IMR-90 (cell line): ENCODE results near the gene CACUL1. TPM values are rescaled to one million over a fixed set of nuclear protein-coding genes. Genes with fewer than 3 reads are reported as not detected.

Experiments used
- ATAC-seq: fragments of 200-7000 bp; cut with Tn5 transposase; 2 replicates; pipeline ENCODE4 v1.9.1; 2020; ENCODE audit warnings: low read depth, mild to moderate bottlenecking, moderate library complexity
- BruUV-seq: library from RNA; stranded (reverse); fragments of 400-500 nt; replicated peaks from 2 replicates; lab custom pipeline; 2021; lab: Mats Ljungman, UMichigan
- CTCF ChIA-PET: fragments of 300-600 bp; formaldehyde crosslinking; extraction: SDS; loops from one replicate; lab custom pipeline; 2021; ENCODE audit warnings: antibody characterized with exemption; lab: Yijun Ruan, JAX
- POLR2A ChIA-PET: fragments of 300-600 bp; sonication (Branson Sonifier 250); formaldehyde crosslinking; loops from one replicate; lab custom pipeline; 2022; ENCODE audit warnings: antibody characterized with exemption; ENCODE audit not compliant: unreplicated experiment; lab: Charles Lee
- DNase-seq: peaks from one replicate; pipeline ENCODE4 v3.0.0; 2013
- H2AFZ ChIP-seq: replicated peaks from 2 replicates; pipeline ENCODE3; 2013; ENCODE audit warnings: low read length, mild to moderate bottlenecking; ENCODE audit not compliant: poor library complexity
- H2AK5ac ChIP-seq: 2 replicates; pipeline ENCODE4 v1.6.1; 2013; ENCODE audit warnings: low read depth, low read length, inconsistent platforms
- H2AK9ac ChIP-seq: replicated peaks from 2 replicates; pipeline ENCODE3; 2013; ENCODE audit warnings: mild to moderate bottlenecking, low read depth, low read length, moderate library complexity; ENCODE audit not compliant: poor library complexity
- H2BK120ac ChIP-seq: 2 replicates; pipeline ENCODE4 v1.6.1; 2013; ENCODE audit warnings: low read depth, low read length, inconsistent platforms
- H2BK15ac ChIP-seq: 3 replicates; pipeline ENCODE4 v1.6.1; 2013; ENCODE audit warnings: low read depth, low read length, inconsistent platforms
- H2BK20ac ChIP-seq: 2 replicates; pipeline ENCODE4 v1.6.1; 2013; ENCODE audit warnings: low read depth, mild to moderate bottlenecking, inconsistent platforms, low read length, moderate library complexity
- H2BK5ac ChIP-seq: 2 replicates; pipeline ENCODE4 v1.6.1; 2013; ENCODE audit warnings: mild to moderate bottlenecking, low read depth, low read length, inconsistent platforms; ENCODE audit not compliant: poor library complexity, severe bottlenecking
- H3K14ac ChIP-seq: replicated peaks from 2 replicates; pipeline ENCODE4 v1.6.1; 2013; ENCODE audit warnings: low read depth, low read length, inconsistent platforms
- H3K18ac ChIP-seq: 2 replicates; pipeline ENCODE4 v1.6.1; 2013; ENCODE audit warnings: low read depth, low read length, control low read depth
- H3K23ac ChIP-seq: 2 replicates; pipeline ENCODE4 v1.6.1; 2013; ENCODE audit warnings: low read depth, low read length, inconsistent platforms
- H3K27ac ChIP-seq: 2 replicates; pipeline ENCODE4 v1.5.1; 2013; ENCODE audit warnings: mild to moderate bottlenecking, control low read depth, low read length; ENCODE audit not compliant: insufficient read depth
- H3K27me3 ChIP-seq: 2 replicates; pipeline ENCODE4 v1.6.1; 2013; ENCODE audit warnings: low read length; ENCODE audit not compliant: control insufficient read depth, insufficient read depth
- H3K36me3 ChIP-seq: 2 replicates; pipeline ENCODE4 v1.6.1; 2013; ENCODE audit warnings: low read length, mixed read lengths; ENCODE audit not compliant: control insufficient read depth, insufficient read depth
- H3K4ac ChIP-seq: 2 replicates; pipeline ENCODE4 v1.6.1; 2013; ENCODE audit warnings: low read depth, low read length, inconsistent platforms
- H3K4me1 ChIP-seq: 2 replicates; pipeline ENCODE4 v1.6.1; 2013; ENCODE audit warnings: low read length, mixed read lengths; ENCODE audit not compliant: control insufficient read depth, insufficient read depth
- H3K4me2 ChIP-seq: 2 replicates; pipeline ENCODE4 v1.6.1; 2013; ENCODE audit warnings: low read depth, mild to moderate bottlenecking, control low read depth, low read length, moderate library complexity
- H3K4me3 ChIP-seq: 2 replicates; pipeline ENCODE4 v1.5.1; 2013; ENCODE audit warnings: low read depth, mild to moderate bottlenecking, control low read depth, low read length, moderate library complexity; ENCODE audit not compliant: insufficient read depth
- H3K56ac ChIP-seq: 2 replicates; pipeline ENCODE4 v1.6.1; 2013; ENCODE audit warnings: low read length, inconsistent platforms; ENCODE audit not compliant: insufficient read depth; ENCODE audit errors: extremely low read depth
- H3K79me1 ChIP-seq, 2 experiments: 2 replicates each; pipeline ENCODE4 v1.6.1; 2013; ENCODE audit warnings: low read length in 2 of 2, inconsistent platforms in 1 of 2, low read depth in 1 of 2
- H3K9ac ChIP-seq: 2 replicates; pipeline ENCODE4 v1.6.1; 2013; ENCODE audit warnings: low read depth, low read length, control low read depth
- H3K9me1 ChIP-seq: 2 replicates; pipeline ENCODE4 v1.6.1; 2013; ENCODE audit warnings: low read length, inconsistent platforms; ENCODE audit not compliant: insufficient read depth
- H3K9me3 ChIP-seq: 2 replicates; pipeline ENCODE4 v1.6.1; 2013; ENCODE audit warnings: low read length; ENCODE audit not compliant: control insufficient read depth, insufficient read depth
- H4K20me1 ChIP-seq: 2 replicates; pipeline ENCODE4 v1.6.1; 2013; ENCODE audit warnings: low read length, inconsistent platforms; ENCODE audit not compliant: insufficient read depth
- H4K5ac ChIP-seq: 2 replicates; pipeline ENCODE4 v1.6.1; 2013; ENCODE audit warnings: mild to moderate bottlenecking, low read depth, low read length, control low read depth
- H4K8ac ChIP-seq, 2 experiments: 2 replicates each; pipeline ENCODE4 v1.6.1; 2013; ENCODE audit warnings: low read depth in 2 of 2, low read length in 2 of 2, control low read depth in 1 of 2, inconsistent platforms in 1 of 2
- H4K91ac ChIP-seq: 2 replicates; pipeline ENCODE4 v1.6.1; 2013; ENCODE audit warnings: low read depth, low read length, inconsistent platforms; ENCODE audit not compliant: insufficient read depth
- BHLHE40 ChIP-seq: fragments of 150-350 bp; IDR thresholded peaks from 2 replicates; pipeline ENCODE4 v1.6.1; 2016; ENCODE audit warnings: mild to moderate bottlenecking, low read depth, low read length
- CEBPB ChIP-seq: IDR thresholded peaks from 2 replicates; pipeline ENCODE4 v1.6.1; 2012; ENCODE audit warnings: low read depth, low read length, improper control_type of control experiment
- CHD1 ChIP-seq: IDR thresholded peaks from 2 replicates; pipeline ENCODE4 v1.6.1; 2012; ENCODE audit warnings: low read depth, low read length, improper control_type of control experiment
- CTCF ChIP-seq: conservative IDR thresholded peaks from 2 replicates; pipeline ENCODE4 v1.5.1; 2012; ENCODE audit warnings: mild to moderate bottlenecking, low read depth, low read length, improper control_type of control experiment
- FOS ChIP-seq: fragments of 150-350 bp; IDR thresholded peaks from 2 replicates; pipeline ENCODE4 v1.6.1; 2016; ENCODE audit warnings: low read depth, low read length
- MAFK ChIP-seq: IDR thresholded peaks from 2 replicates; pipeline ENCODE4 v1.6.1; 2012; ENCODE audit warnings: low read depth, low read length, improper control_type of control experiment
- MAZ ChIP-seq: IDR thresholded peaks from 2 replicates; pipeline ENCODE4 v1.6.1; 2012; ENCODE audit warnings: low read depth, mild to moderate bottlenecking, low read length, improper control_type of control experiment, moderate library complexity, borderline replicate concordance
- MXI1 ChIP-seq: IDR thresholded peaks from 2 replicates; pipeline ENCODE4 v1.6.1; 2012; ENCODE audit warnings: low read depth, mild to moderate bottlenecking, low read length, moderate library complexity, borderline replicate concordance
- NFE2L2 ChIP-seq: fragments of 150-350 bp; IDR thresholded peaks from 2 replicates; pipeline ENCODE4 v1.6.1; 2016; ENCODE audit warnings: low read depth, mild to moderate bottlenecking, low read length
- POLR2A ChIP-seq: IDR thresholded peaks from 2 replicates; pipeline ENCODE4 v1.6.1; 2012; ENCODE audit warnings: mild to moderate bottlenecking, low read depth, low read length
- RAD21 ChIP-seq: IDR thresholded peaks from 2 replicates; pipeline ENCODE4 v1.6.1; 2012; ENCODE audit warnings: low read length, improper control_type of control experiment
- RCOR1 ChIP-seq: IDR thresholded peaks from 2 replicates; pipeline ENCODE4 v1.6.1; 2012; ENCODE audit warnings: mild to moderate bottlenecking, low read length, improper control_type of control experiment; ENCODE audit not compliant: insufficient replicate concordance
- RFX5 ChIP-seq: IDR thresholded peaks from 2 replicates; pipeline ENCODE4 v1.8.0; 2012; ENCODE audit warnings: low read depth, mild to moderate bottlenecking, low read length, moderate library complexity
- SMC3 ChIP-seq: fragments of 150-350 bp; IDR thresholded peaks from 2 replicates; pipeline ENCODE4 v1.6.1; 2016; ENCODE audit warnings: low read depth, mild to moderate bottlenecking, antibody characterized with exemption, low read length, moderate library complexity
- WGBS, 2 experiments: methylation state at CpG; one replicate each; pipeline versions ENCODE4 v1.1.5 to v1.1.7; 2013; ENCODE audit warnings: missing lambda C conversion rate in 2 of 2; ENCODE audit not compliant: insufficient read length in 1 of 2; ENCODE audit errors: extremely low coverage in 2 of 2; 5-methylcytosine and 5-hydroxymethylcytosine counted together
- dilution Hi-C: fragments of 300-500 bp; cut with HindIII; formaldehyde crosslinking; loops from one replicate; pipeline ENCODE4 v1.14.3; 2018; ENCODE audit warnings: low sequenced_read_pairs; ENCODE audit not compliant: unreplicated experiment
- in situ Hi-C: fragments of 300-500 bp; cut with MboI; formaldehyde crosslinking; loops from 3 replicates; pipeline ENCODE4 v1.14.3; 2019; ENCODE audit warnings: low sequenced_read_pairs, inconsistent platforms, mixed read lengths
- intact Hi-C: fragments of 100-400 bp; cut with micrococcal nuclease; formaldehyde crosslinking; loops from 2 replicates; pipeline ENCODE4 v1.10.0; 2022
- polyA plus RNA-seq, 3 experiments: library from polyadenylated mRNA; depleted of rRNA; stranded (reverse); fragments of >200 nt; gene quantifications; 2 replicates each; pipeline ENCODE4 v1.2.3, GENCODE V29; 2012; ENCODE audit warnings: low replicate concordance in 1 of 3
- total RNA-seq: library from RNA; depleted of rRNA; stranded (reverse); fragments of >200 nt; gene quantifications from 2 replicates; pipeline ENCODE4 v1.2.3, GENCODE V29; 2012
- TF ChIP-seq, protein P1 (sequence below): fragments of 150-350 bp; IDR thresholded peaks from 2 replicates; pipeline ENCODE4 v1.6.1; 2017; ENCODE audit warnings: mild to moderate bottlenecking, antibody characterized with exemption, low read length, low read depth
- TF ChIP-seq, protein P2 (sequence below): fragments of 150-350 bp; IDR thresholded peaks from 2 replicates; pipeline ENCODE4 v1.6.1; 2016; ENCODE audit warnings: low read depth, mild to moderate bottlenecking, low read length, moderate library complexity, borderline replicate concordance

The CACUL1 gene
- total and polyA plus RNA-seq, 2 of the 4 experiments (the other 2 are of a cell fraction) = 5.3 to 23.5 TPM

DNA sequence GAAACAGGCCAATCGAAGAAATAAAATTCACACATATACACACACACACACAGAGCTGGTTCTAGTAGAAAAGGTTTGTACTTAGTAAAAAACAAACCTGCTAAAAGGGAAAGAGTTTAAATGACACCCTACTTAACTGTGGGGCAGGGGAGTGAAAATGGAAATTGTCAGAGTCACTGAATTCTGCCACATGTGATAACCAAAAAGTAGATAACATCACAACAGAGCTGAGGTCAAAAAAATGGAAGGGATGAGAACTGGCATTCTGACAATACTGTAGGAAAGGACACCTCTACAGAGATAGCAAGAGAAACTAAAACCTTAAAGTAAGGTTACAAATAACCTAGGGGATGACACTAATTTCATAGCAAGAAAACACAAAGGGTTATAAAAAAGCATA lies 74.6 kb downstream of the CACUL1 start:
- no CpG with 5 or more reads among the region's 1 CpG for whole genome bisulfite sequencing, 2 experiments
- no peaks in the 10 kb centered on the region for H3K4me1 ChIP-seq
- H2BK15ac ChIP-seq = no peak overlapping the region
- no peak overlapping the region for H2AK9ac ChIP-seq
- DNase-seq = no peak
- no peak overlapping the region for H4K5ac ChIP-seq
- intact Hi-C loops (no loop called here), dilution Hi-C loops (no loop called here), in situ Hi-C loops (no loop called here)
- H2AFZ ChIP-seq = no peak overlapping the region
- no peak overlapping the region for H3K9ac ChIP-seq
- BruUV-seq = no TSS peak
- H4K8ac ChIP-seq = no peak overlapping the region
- no peak overlapping the region for H4K91ac ChIP-seq
- no peak overlapping the region for H3K27ac ChIP-seq
- ChIA-PET POLR2A (no interaction called here), CTCF (no interaction called here)
- no peaks in the 10 kb centered on the region for H3K27me3 ChIP-seq
- H3K14ac ChIP-seq = no peak overlapping the region
- TF ChIP-seq FOS (no peak), RCOR1 (no peak), CTCF (no peak), RAD21 (no peak), MAFK (no peak), POLR2A (no peak), SMC3 (no peak), MXI1 (no peak), CHD1 (no peak), RFX5 (no peak), MAZ (no peak), NFE2L2 (no peak), CEBPB (no peak), BHLHE40 (no peak)
- TF ChIP-seq, protein P1, sequence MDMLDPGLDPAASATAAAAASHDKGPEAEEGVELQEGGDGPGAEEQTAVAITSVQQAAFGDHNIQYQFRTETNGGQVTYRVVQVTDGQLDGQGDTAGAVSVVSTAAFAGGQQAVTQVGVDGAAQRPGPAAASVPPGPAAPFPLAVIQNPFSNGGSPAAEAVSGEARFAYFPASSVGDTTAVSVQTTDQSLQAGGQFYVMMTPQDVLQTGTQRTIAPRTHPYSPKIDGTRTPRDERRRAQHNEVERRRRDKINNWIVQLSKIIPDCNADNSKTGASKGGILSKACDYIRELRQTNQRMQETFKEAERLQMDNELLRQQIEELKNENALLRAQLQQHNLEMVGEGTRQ = no peak
- TF ChIP-seq, protein P2, sequence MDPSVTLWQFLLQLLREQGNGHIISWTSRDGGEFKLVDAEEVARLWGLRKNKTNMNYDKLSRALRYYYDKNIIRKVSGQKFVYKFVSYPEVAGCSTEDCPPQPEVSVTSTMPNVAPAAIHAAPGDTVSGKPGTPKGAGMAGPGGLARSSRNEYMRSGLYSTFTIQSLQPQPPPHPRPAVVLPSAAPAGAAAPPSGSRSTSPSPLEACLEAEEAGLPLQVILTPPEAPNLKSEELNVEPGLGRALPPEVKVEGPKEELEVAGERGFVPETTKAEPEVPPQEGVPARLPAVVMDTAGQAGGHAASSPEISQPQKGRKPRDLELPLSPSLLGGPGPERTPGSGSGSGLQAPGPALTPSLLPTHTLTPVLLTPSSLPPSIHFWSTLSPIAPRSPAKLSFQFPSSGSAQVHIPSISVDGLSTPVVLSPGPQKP = no peak
- H3K23ac ChIP-seq = no peak overlapping the region
- H3K36me3 ChIP-seq = peaks cover 10% of the 10 kb centered on the region
- H3K56ac ChIP-seq = no peak overlapping the region
- no peak overlapping the region for H2BK20ac ChIP-seq
- peaks cover 5% of the 10 kb centered on the region; the same call in 1 of the 2 replicates for H3K9me1 ChIP-seq
- H3K4ac ChIP-seq = no peak overlapping the region
- no peak for ATAC-seq
- H4K20me1 ChIP-seq = no peaks in the 10 kb centered on the region
- no peaks in the 10 kb centered on the region for H3K9me3 ChIP-seq
- H3K4me2 ChIP-seq = no peak overlapping the region
- H3K4me3 ChIP-seq = no peak overlapping the region
- no peaks in the 10 kb centered on the region; a peak in 1 of 4 replicates for H3K79me1 ChIP-seq
- H2BK5ac ChIP-seq = no peak overlapping the region
- H3K18ac ChIP-seq = no peak overlapping the region
- H2AK5ac ChIP-seq = no peak overlapping the region
- H2BK120ac ChIP-seq = no peak overlapping the region
